GM23248 (cell line): Measurements from ENCODE around the gene CEP192. TPM values are rescaled to one million over a fixed set of nuclear protein-coding genes. Genes with fewer than 3 reads are reported as not detected.

ENCODE experiments used
- DNase-seq: peaks from one replicate; pipeline ENCODE4 v3.0.0-alpha.2; 2015
- H2AFZ ChIP-seq: fragments of 200-600 bp; sonication (generic); 2 replicates; pipeline ENCODE4 v1.6.1; 2016; ENCODE audit warnings: antibody characterized with exemption
- H3F3A ChIP-seq: fragments of 200-600 bp; sonication (generic); 2 replicates; pipeline ENCODE4 v1.6.1; 2016; ENCODE audit warnings: mild to moderate bottlenecking, antibody characterized with exemption, mixed run types; ENCODE audit not compliant: insufficient read depth
- H3K27ac ChIP-seq: fragments of 200-600 bp; sonication (generic); 2 replicates; pipeline ENCODE4 v1.5.1; 2016; ENCODE audit warnings: mild to moderate bottlenecking
- H3K27me3 ChIP-seq: fragments of 200-600 bp; sonication (generic); replicated peaks from 2 replicates; pipeline ENCODE4 v1.6.1; 2016; ENCODE audit warnings: mild to moderate bottlenecking; ENCODE audit not compliant: insufficient read depth
- H3K36me3 ChIP-seq: fragments of 200-600 bp; sonication (generic); 2 replicates; pipeline ENCODE4 v1.6.1; 2016; ENCODE audit warnings: low read depth, mild to moderate bottlenecking
- H3K4me1 ChIP-seq: fragments of 200-600 bp; sonication (generic); 2 replicates; pipeline ENCODE4 v1.6.1; 2016; ENCODE audit warnings: mild to moderate bottlenecking; ENCODE audit not compliant: insufficient read depth
- H3K4me2 ChIP-seq: fragments of 200-600 bp; sonication (generic); one replicate; pipeline ENCODE4 v1.6.1; 2016; ENCODE audit warnings: mild to moderate bottlenecking; ENCODE audit not compliant: unreplicated experiment
- H3K4me3 ChIP-seq: fragments of 200-600 bp; sonication (generic); 2 replicates; pipeline ENCODE4 v1.5.1; 2016; ENCODE audit warnings: mild to moderate bottlenecking
- H3K79me2 ChIP-seq: fragments of 200-600 bp; sonication (generic); 2 replicates; pipeline ENCODE4 v1.6.1; 2016; ENCODE audit warnings: mild to moderate bottlenecking; ENCODE audit not compliant: insufficient read depth
- H3K9ac ChIP-seq: fragments of 200-600 bp; sonication (generic); 2 replicates; pipeline ENCODE4 v1.6.1; 2016; ENCODE audit warnings: mild to moderate bottlenecking
- H3K9me2 ChIP-seq: fragments of 200-600 bp; sonication (generic); 2 replicates; pipeline ENCODE4 v1.6.1; 2016; ENCODE audit warnings: mixed run types, mild to moderate bottlenecking, moderate library complexity; ENCODE audit not compliant: insufficient read depth
- H3K9me3 ChIP-seq: fragments of 200-600 bp; sonication (generic); one replicate; pipeline ENCODE4 v1.6.1; 2017; ENCODE audit warnings: low read depth
- H4K20me1 ChIP-seq: fragments of 200-600 bp; sonication (generic); 2 replicates; pipeline ENCODE4 v1.6.0; 2016; ENCODE audit not compliant: insufficient read depth
- EZH2 ChIP-seq: fragments of 200-600 bp; sonication (generic); IDR thresholded peaks from 2 replicates; pipeline ENCODE4 v1.6.1; 2018; ENCODE audit warnings: antibody characterized with exemption, mild to moderate bottlenecking; ENCODE audit not compliant: insufficient read depth, poor library complexity, severe bottlenecking
- EZH2phosphoT487 ChIP-seq: fragments of 200-600 bp; sonication (generic); IDR thresholded peaks from 2 replicates; pipeline ENCODE4 v1.6.1; 2018; ENCODE audit warnings: antibody characterized with exemption, moderate library complexity, mild to moderate bottlenecking, low read depth; ENCODE audit not compliant: insufficient read depth
- WGBS, 2 experiments: methylation state at CpG; one replicate each; pipeline ENCODE4 v1.1.6; 2015 to 2017; ENCODE audit warnings: low lambda C conversion rate in 2 of 2, low coverage in 1 of 2; ENCODE audit errors: missing lambda C conversion rate in 2 of 2; 5-methylcytosine and 5-hydroxymethylcytosine counted together
- in situ Hi-C: fragments of 300-500 bp; cut with MboI; formaldehyde crosslinking; loops from 2 replicates; pipeline ENCODE4 v1.15.0; 2020
- polyA plus RNA-seq: library from polyadenylated mRNA; unstranded; fragments of >200 nt; fragmentation: Nextera tagmentation; extraction: Ambion mirVana; gene quantifications from 2 replicates; pipeline ENCODE4 v1.2.1, GENCODE V29; 2016
- total RNA-seq: library from RNA; depleted of rRNA; stranded (reverse); fragments of >200 nt; shearing (Covaris generic); gene quantifications from 2 replicates; pipeline ENCODE4 v1.2.3, GENCODE V29; 2014; rRNA removed

The CEP192 gene
- total RNA-seq = 19.0 and 21.5 TPM in 2 replicates
- polyA plus RNA-seq = 7.4 and 7.6 TPM in 2 replicates

GRCh38 chr18:12990967-12991820 is at the start of gene CEP192:
Gene CEP192, plus strand, starts transcription at chr18:12991362. Its CDS starts 8,063 bp downstream, at chr18:12999425.
- no peaks in the 10 kb centered on the region for H4K20me1 ChIP-seq
- no peak for TF ChIP-seq EZH2phosphoT487
- H3K27me3 ChIP-seq = no peaks in the 10 kb centered on the region
- H3F3A ChIP-seq = peaks cover 40% of the 10 kb centered on the region
- peak within 1 kb of the TSS; percentile 94 for H3K4me2 ChIP-seq
- no peaks in the 10 kb centered on the region for H3K9me3 ChIP-seq
- peaks cover 46% of the 10 kb centered on the region for H3K79me2 ChIP-seq
- no peaks in the 10 kb centered on the region for H3K9me2 ChIP-seq
- H3K36me3 ChIP-seq = no peaks in the 10 kb centered on the region
- in situ Hi-C loops = no loop called here
- H3K4me3 ChIP-seq = peak within 1 kb of the TSS; percentile 93
- peak within 1 kb of the TSS; percentile 93 for H2AFZ ChIP-seq
- peak; percentile 99 for DNase-seq
- 0 to 1% methylated on average over 60 to 62 of the region's 73 CpGs for WGBS, 2 experiments
- H3K27ac ChIP-seq = peak within 1 kb of the TSS; percentile 85
- H3K4me1 ChIP-seq = peaks cover 12% of the 10 kb centered on the region
- H3K9ac ChIP-seq = peak within 1 kb of the TSS; percentile 83

DNA sequence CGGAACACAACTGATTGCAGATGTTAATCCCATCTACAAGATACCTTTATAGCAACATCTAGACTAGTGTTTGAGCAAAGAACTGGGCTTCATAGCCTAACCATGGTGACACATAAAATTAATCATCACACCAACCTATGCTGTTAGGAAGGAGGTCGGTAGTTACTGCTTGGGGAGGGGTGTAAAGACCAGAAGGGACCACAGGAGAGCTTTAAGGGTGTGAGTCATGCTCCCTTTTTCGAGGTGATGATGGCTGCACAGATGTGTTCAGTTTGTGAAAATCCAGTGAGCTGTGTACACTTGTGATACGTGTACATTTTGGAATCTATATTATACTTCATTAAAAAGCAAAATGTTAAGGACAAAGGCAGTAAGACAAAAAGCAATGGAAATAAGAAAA is 47.9 kb upstream of the CEP192 start:
- Histone ChIP-seq H3K9me2 (no peaks in the 10 kb centered on the region), H3K27ac (no peak overlapping the region), H3K36me3 (no peaks in the 10 kb centered on the region), H3K9ac (no peak overlapping the region), H3K27me3 (no peaks in the 10 kb centered on the region), H2AFZ (no peak overlapping the region), H3K4me1 (peaks cover 27% of the 10 kb centered on the region), H3F3A (peaks cover 9% of the 10 kb centered on the region), H3K4me2 (no peak overlapping the region), H3K79me2 (0 out of 2 replicates have a peak, but pooled peaks cover 3% of the 10 kb centered on the region), H3K4me3 (no peak overlapping the region), H4K20me1 (no peaks in the 10 kb centered on the region), H3K9me3 (no peaks in the 10 kb centered on the region)
- WGBS, 2 experiments = 46 to 47% methylated on average over 4 of the region's 4 CpGs
- in situ Hi-C loops = loop anchor here (25.0 kb wide), 1 partner anchor 556 kb away; the partner anchor contains the start of gene AFG3L2
- TF ChIP-seq EZH2 (no peak), EZH2phosphoT487 (no peak)
- DNase-seq = peak; percentile 28

GRCh38 chr18:12944709-12945108 is 46.5 kb upstream of the CEP192 start:
- Histone ChIP-seq H3F3A (peaks cover 9% of the 10 kb centered on the region), H3K27ac (no peak overlapping the region), H3K4me3 (no peak overlapping the region), H3K4me2 (no peak overlapping the region), H3K36me3 (0 out of 2 replicates have a peak, but pooled peaks cover 2% of the 10 kb centered on the region), H3K79me2 (peaks cover 13% of the 10 kb centered on the region), H3K27me3 (no peaks in the 10 kb centered on the region), H2AFZ (no peak overlapping the region), H3K4me1 (peaks cover 29% of the 10 kb centered on the region), H3K9me2 (no peaks in the 10 kb centered on the region), H4K20me1 (no peaks in the 10 kb centered on the region), H3K9me3 (no peaks in the 10 kb centered on the region), H3K9ac (no peak overlapping the region)
- TF ChIP-seq EZH2phosphoT487 (no peak), EZH2 (no peak)
- DNase-seq = peak; percentile 43
- 37 to 52% methylated on average over 4 of the region's 4 CpGs for WGBS, 2 experiments
- in situ Hi-C loops = loop anchor here (25.0 kb wide), 1 partner anchor 557 kb away; the partner anchor contains the start of gene AFG3L2

DNA sequence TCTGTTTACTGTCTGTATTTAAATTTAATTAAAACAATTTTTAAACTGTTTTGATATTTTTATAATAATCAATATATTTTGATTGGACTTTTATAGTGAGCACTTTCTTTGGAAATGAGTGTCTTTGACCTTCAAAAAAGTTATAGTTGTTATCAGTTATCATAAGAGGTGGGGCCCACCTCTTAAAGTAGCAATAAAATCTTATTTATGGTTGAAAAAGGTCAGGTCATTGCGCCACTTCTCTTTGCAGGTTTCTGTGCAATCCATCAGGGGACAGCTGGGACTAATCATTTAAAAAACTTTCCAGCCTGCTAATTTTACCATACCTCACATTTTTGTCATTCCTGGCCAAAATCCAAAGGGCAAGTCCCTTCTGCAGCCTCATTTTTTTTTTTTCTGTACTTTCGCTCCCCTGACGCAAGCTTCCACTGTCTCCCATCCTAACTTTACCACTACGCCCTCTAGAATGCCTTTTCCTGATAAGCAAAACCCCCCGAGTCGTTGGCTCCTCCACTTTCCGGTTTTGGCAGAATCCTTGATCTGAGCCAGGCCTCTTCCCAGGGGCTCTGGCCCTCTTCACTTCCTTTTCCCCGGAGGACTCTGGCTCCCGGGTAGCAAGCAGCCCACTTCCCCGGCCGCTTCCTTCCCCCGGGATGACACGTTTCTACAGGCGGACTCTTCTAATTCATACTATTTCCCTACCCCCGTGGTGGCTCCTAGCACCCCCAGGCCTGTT is 44.4 kb upstream of the CEP192 start:
- 0 out of 2 replicates have a peak, but pooled peaks cover 7% of the 10 kb centered on the region for H3K36me3 ChIP-seq
- no peaks in the 10 kb centered on the region for H3K27me3 ChIP-seq
- H3K4me1 ChIP-seq = peaks cover 36% of the 10 kb centered on the region
- no peaks in the 10 kb centered on the region for H4K20me1 ChIP-seq
- peak overlapping the region; percentile 95 for H3K4me3 ChIP-seq
- H3K27ac ChIP-seq = peak overlapping the region; percentile 96
- H3K79me2 ChIP-seq = peaks cover 33% of the 10 kb centered on the region
- peak overlapping the region; percentile 92 for H3K9ac ChIP-seq
- DNase-seq = peak; percentile 86
- H2AFZ ChIP-seq = peak overlapping the region; percentile 81
- in situ Hi-C loops = loop anchor here (25.0 kb wide), 1 partner anchor 559 kb away; the partner anchor contains the start of gene AFG3L2
- H3K9me3 ChIP-seq = no peaks in the 10 kb centered on the region
- WGBS, 2 experiments = 1 to 2% methylated on average over 15 of the region's 15 CpGs
- peak overlapping the region; percentile 85 for H3K4me2 ChIP-seq
- H3K9me2 ChIP-seq = no peaks in the 10 kb centered on the region
- TF ChIP-seq EZH2phosphoT487 (no peak), EZH2 (no peak)
- peaks cover 9% of the 10 kb centered on the region for H3F3A ChIP-seq
